ENCODE results near the gene CALM3.

DNA sequence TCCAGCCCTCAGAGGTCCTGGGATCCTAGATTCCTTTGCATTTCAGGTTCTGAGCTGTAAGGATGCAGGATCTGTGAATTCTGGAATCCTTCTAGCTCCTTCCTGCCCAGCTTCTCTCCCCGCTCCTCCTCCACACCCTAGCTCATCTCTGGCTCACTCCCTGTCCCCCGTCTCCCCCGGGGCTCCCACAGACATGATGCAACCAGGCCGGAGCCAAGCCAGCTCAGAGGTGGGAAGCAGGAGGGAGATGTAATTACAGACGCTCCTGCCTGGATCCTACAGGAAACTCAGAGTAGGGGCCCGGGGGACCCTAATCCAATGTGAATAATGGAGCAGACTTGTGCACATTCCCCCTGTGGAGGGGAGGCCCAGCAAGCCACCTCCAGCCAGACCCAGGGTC lies 30.4 kb downstream of the CALM3 start:
- no peak for TF ChIP-seq EZH2 (IDR thresholded peaks at IDR 0.05; ENCODE audit: borderline replicate concordance)
- TF ChIP-seq, protein P1, sequence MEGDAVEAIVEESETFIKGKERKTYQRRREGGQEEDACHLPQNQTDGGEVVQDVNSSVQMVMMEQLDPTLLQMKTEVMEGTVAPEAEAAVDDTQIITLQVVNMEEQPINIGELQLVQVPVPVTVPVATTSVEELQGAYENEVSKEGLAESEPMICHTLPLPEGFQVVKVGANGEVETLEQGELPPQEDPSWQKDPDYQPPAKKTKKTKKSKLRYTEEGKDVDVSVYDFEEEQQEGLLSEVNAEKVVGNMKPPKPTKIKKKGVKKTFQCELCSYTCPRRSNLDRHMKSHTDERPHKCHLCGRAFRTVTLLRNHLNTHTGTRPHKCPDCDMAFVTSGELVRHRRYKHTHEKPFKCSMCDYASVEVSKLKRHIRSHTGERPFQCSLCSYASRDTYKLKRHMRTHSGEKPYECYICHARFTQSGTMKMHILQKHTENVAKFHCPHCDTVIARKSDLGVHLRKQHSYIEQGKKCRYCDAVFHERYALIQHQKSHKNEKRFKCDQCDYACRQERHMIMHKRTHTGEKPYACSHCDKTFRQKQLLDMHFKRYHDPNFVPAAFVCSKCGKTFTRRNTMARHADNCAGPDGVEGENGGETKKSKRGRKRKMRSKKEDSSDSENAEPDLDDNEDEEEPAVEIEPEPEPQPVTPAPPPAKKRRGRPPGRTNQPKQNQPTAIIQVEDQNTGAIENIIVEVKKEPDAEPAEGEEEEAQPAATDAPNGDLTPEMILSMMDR (IDR thresholded peaks at IDR 0.05; ENCODE audit: poor library complexity), result no peak
